ENCODE measurements around the gene PSMC2. TPM values are rescaled to one million over a fixed set of nuclear protein-coding genes. Genes with fewer than 3 reads are reported as not detected.

PSMC2 gene
- total RNA-seq, 1 donor from 2014 or later: 182 TPM

DNA sequence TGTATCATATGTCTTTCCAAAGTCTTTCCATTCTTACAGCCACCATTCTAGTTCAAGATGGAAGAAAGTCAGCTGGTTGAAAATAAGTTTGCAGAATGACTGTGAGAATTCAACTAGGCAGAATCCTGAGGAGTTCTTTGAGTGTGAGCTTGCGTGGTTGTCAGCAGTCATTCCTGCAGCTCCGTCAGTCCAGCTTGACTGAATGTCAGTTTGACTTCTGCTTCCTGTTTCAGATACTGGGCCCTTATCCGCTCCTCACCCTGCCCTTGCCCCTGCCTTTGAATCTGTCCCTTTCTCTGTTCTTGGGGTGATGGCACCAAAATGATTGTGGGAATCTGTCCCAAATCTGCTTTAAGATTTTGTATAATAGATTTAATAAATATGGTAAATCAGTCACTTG lies 70.8 kb downstream of the PSMC2 start:
- DNase-seq (ENCODE audit: low read depth) (no peak), FAIRE-seq (no peak)
- Histone ChIP-seq H3K4me3 (ENCODE audit: low read depth, low read length) (no peak overlapping the region), H3K36me3 (ENCODE audit: control insufficient read depth, insufficient read depth, low read length) (no peaks in the 10 kb centered on the region), H3K27me3 (ENCODE audit: control insufficient read depth, insufficient read depth, low read length) (no peaks in the 10 kb centered on the region)
- TF ChIP-seq, protein P1, sequence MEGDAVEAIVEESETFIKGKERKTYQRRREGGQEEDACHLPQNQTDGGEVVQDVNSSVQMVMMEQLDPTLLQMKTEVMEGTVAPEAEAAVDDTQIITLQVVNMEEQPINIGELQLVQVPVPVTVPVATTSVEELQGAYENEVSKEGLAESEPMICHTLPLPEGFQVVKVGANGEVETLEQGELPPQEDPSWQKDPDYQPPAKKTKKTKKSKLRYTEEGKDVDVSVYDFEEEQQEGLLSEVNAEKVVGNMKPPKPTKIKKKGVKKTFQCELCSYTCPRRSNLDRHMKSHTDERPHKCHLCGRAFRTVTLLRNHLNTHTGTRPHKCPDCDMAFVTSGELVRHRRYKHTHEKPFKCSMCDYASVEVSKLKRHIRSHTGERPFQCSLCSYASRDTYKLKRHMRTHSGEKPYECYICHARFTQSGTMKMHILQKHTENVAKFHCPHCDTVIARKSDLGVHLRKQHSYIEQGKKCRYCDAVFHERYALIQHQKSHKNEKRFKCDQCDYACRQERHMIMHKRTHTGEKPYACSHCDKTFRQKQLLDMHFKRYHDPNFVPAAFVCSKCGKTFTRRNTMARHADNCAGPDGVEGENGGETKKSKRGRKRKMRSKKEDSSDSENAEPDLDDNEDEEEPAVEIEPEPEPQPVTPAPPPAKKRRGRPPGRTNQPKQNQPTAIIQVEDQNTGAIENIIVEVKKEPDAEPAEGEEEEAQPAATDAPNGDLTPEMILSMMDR (IDR thresholded peaks at IDR 0.05; ENCODE audit: insufficient read depth, low read length, severe bottlenecking): no peak

Other genes with a start within 250 kb of the PSMC2 start
- gene NAPEPLD, start 198.5 kb upstream of the PSMC2 start, total RNA-seq: 1.4 and 2.6 TPM in 2 replicates
- gene PMPCB, start 50.2 kb upstream of the PSMC2 start, total RNA-seq: 31.2 and 48.7 TPM in 2 replicates
- 16.8 and 18.7 TPM in 2 replicates for gene DNAJC2, start 2.9 kb upstream of the PSMC2 start, total RNA-seq
- gene SLC26A5, start 98.6 kb downstream of the PSMC2 start, total RNA-seq: not detected in 2 replicates

Measured in bronchial epithelial cell (primary cell).